CD14-positive monocyte (primary cell): Measurements from ENCODE around the gene TUBB4A. TPM values are rescaled to one million over a fixed set of nuclear protein-coding genes. Genes with fewer than 3 reads are reported as not detected.

Experiments used
- DNase-seq, 3 donors: peaks; one replicate each; pipeline ENCODE4 v3.0.0-alpha.2; 2011 to 2022
- H2AFZ ChIP-seq: 2 replicates; pipeline ENCODE4 v1.6.0; 2012; ENCODE audit warnings: mild to moderate bottlenecking, low read depth, low read length, inconsistent platforms; ENCODE audit not compliant: insufficient read depth, poor library complexity, severe bottlenecking
- H3K27ac ChIP-seq, 2 donors: 1 replicate in 1 of 2; 2 replicates in 1 of 2; pipeline ENCODE4 v1.5.1; 2012 to 2013; ENCODE audit warnings: low read length in 2 of 2, control low read depth in 1 of 2, inconsistent platforms in 1 of 2, low read depth in 1 of 2, mild to moderate bottlenecking in 1 of 2
- H3K27me3 ChIP-seq, 2 donors: one replicate each; pipeline versions ENCODE4 v1.6.0 to v1.6.1; 2011 to 2013; ENCODE audit warnings: low read length in 2 of 2; ENCODE audit not compliant: control insufficient read depth in 2 of 2, insufficient read depth in 2 of 2
- H3K36me3 ChIP-seq, 2 donors: replicated peaks in 1 of 2; 1 replicate in 1 of 2; 2 replicates in 1 of 2; pipeline versions ENCODE4 v1.5.1 to v1.6.1; 2012 to 2013; ENCODE audit warnings: low read length in 2 of 2, control low read depth in 1 of 2, inconsistent platforms in 1 of 2, mild to moderate bottlenecking in 1 of 2; ENCODE audit not compliant: insufficient read depth in 2 of 2, control insufficient read depth in 1 of 2
- H3K4me1 ChIP-seq, 2 donors: 1 replicate in 1 of 2; 2 replicates in 1 of 2; pipeline versions ENCODE4 v1.5.1 to v1.6.1; 2012 to 2013; ENCODE audit warnings: low read length in 2 of 2, control low read depth in 1 of 2, inconsistent platforms in 1 of 2, mild to moderate bottlenecking in 1 of 2, moderate library complexity in 1 of 2; ENCODE audit not compliant: insufficient read depth in 2 of 2, control insufficient read depth in 1 of 2
- H3K4me2 ChIP-seq: replicated peaks from 2 replicates; pipeline ENCODE3; 2012; ENCODE audit warnings: low read length, moderate library complexity, mild to moderate bottlenecking; ENCODE audit not compliant: poor library complexity, severe bottlenecking; ENCODE audit errors: extremely low read depth
- H3K4me3 ChIP-seq, 3 experiments: fragments of 200-600 bp in 1 of 3; sonication (generic) in 1 of 3; replicated peaks in 1 of 3; 1 replicate in 2 of 3; 2 replicates in 1 of 3; pipeline ENCODE4 v1.5.1; 2011 to 2013; ENCODE audit warnings: low read length in 3 of 3, mild to moderate bottlenecking in 3 of 3, control low read depth in 2 of 3, low read depth in 2 of 3, inconsistent platforms in 1 of 3, moderate library complexity in 1 of 3
- H3K79me2 ChIP-seq: 2 replicates; pipeline ENCODE4 v1.6.0; 2012; ENCODE audit warnings: mild to moderate bottlenecking, control low read depth, inconsistent platforms, low read length, moderate library complexity; ENCODE audit not compliant: insufficient read depth
- H3K9ac ChIP-seq: 2 replicates; pipeline ENCODE4 v1.6.0; 2017; ENCODE audit warnings: low read length, mild to moderate bottlenecking; ENCODE audit not compliant: insufficient read depth, poor library complexity, severe bottlenecking
- H3K9me3 ChIP-seq, 2 donors: replicated peaks in 1 of 2; 1 replicate in 1 of 2; 2 replicates in 1 of 2; pipeline versions ENCODE4 v1.5.1 to v1.6.1; 2012 to 2013; ENCODE audit warnings: low read length in 2 of 2, control low read depth in 1 of 2; ENCODE audit not compliant: control insufficient read depth in 1 of 2, insufficient read depth in 1 of 2
- H4K20me1 ChIP-seq: 2 replicates; pipeline ENCODE4 v1.6.0; 2012; ENCODE audit warnings: mild to moderate bottlenecking, low read length, control low read depth, moderate library complexity; ENCODE audit not compliant: insufficient read depth
- H3K27ac Mint-ChIP-seq, 7 donors: one replicate each; pipeline ENCODE4 v1.8.0; 2020; ENCODE audit warnings: mild to moderate bottlenecking in 7 of 7, mixed read lengths in 7 of 7, moderate library complexity in 6 of 7, inconsistent platforms in 2 of 7
- H3K27me3 Mint-ChIP-seq, 3 donors: one replicate each; pipeline ENCODE4 v1.8.0; 2021 to 2022; ENCODE audit warnings: low read depth in 3 of 3, mild to moderate bottlenecking in 3 of 3, mixed read lengths in 3 of 3, moderate library complexity in 3 of 3, inconsistent platforms in 1 of 3
- H3K36me3 Mint-ChIP-seq, 2 donors: one replicate each; pipeline ENCODE4 v1.8.0; 2020; ENCODE audit warnings: mixed read lengths in 2 of 2, inconsistent platforms in 1 of 2, mild to moderate bottlenecking in 1 of 2
- H3K4me1 Mint-ChIP-seq: one replicate; pipeline ENCODE4 v1.8.0; 2020; ENCODE audit warnings: mild to moderate bottlenecking, mixed read lengths
- H3K4me3 Mint-ChIP-seq, 2 donors: one replicate each; pipeline ENCODE4 v1.8.0; 2020; ENCODE audit warnings: mild to moderate bottlenecking in 2 of 2, mixed read lengths in 2 of 2, moderate library complexity in 1 of 2
- H3K9me3 Mint-ChIP-seq, 7 donors: one replicate each; pipeline ENCODE4 v1.8.0; 2020 to 2022; ENCODE audit warnings: mixed read lengths in 7 of 7, mild to moderate bottlenecking in 6 of 7, moderate library complexity in 6 of 7, inconsistent platforms in 2 of 7
- WGBS: methylation state at CpG from one replicate; pipeline ENCODE4 v1.1.5; 2013; ENCODE audit warnings: missing lambda C conversion rate; ENCODE audit not compliant: insufficient coverage; 5-methylcytosine and 5-hydroxymethylcytosine counted together
- intact Hi-C, 2 donors: fragments of 100-400 bp; cut with micrococcal nuclease; formaldehyde crosslinking; loops; one replicate each; pipeline versions ENCODE4 v1.15.0 to v1.15.1; 2023
- polyA plus RNA-seq, 3 donors: library from polyadenylated mRNA; depleted of rRNA in 1 of 3; unstranded in 2 of 3; stranded (reverse) in 1 of 3; fragments of 300-500 nt in 2 of 3; fragments of >200 nt in 1 of 3; fragmentation: Illumina TruSeq in 2 of 3; gene quantifications; 1 replicate in 2 of 3; 2 replicates in 1 of 3; pipeline ENCODE4 v1.2.3, GENCODE V29; 2012 to 2021
- TF ChIP-seq, protein P1 (sequence below): fragments of 200-600 bp; IDR thresholded peaks from one replicate; pipeline ENCODE4 v1.8.0; 2022; ENCODE audit warnings: antibody characterized with exemption, mild to moderate bottlenecking

TUBB4A gene
- polyA plus RNA-seq, 3 donors = 0.16 TPM; not detected in 2

DNA sequence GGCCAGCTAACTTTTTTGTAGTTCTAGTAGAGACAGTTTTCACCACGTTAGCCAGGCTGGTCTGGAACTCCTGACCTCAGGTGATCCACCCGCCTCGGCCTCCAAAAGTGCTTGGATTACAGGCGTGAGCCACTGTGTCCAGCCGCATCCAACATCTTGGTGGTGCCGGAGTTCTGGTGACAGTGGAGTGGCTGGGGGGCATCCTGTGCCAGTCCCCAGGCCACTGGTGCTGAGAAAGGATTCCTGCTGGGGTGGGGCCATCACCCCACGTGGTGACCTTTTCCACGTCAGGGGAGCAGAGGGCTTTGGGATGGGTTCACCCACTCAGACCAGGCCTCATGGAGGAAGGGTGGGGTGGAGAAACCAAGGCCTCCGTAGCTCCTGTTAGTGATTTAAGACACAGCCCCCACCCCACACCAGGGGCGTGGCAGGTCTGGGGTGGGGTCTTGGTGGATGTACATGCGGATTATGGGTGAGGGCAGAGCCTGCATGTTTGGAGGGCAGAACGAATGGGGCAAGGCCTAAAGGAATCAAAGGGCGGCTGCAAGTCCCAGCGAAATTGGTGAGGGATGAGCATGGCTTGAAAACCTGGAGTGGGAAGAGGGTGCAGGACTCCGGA lies 12.9 kb upstream of the TUBB4A start:
- Histone ChIP-seq H3K79me2 (no peaks in the 10 kb centered on the region), H3K4me3 (no peak overlapping the region), H3K4me1 (peaks cover 17 to 30% of the 10 kb centered on the region in 2 donors), H3K27ac (no peak overlapping the region), H2AFZ (no peak overlapping the region), H3K9me3 (no peaks in the 10 kb centered on the region), H4K20me1 (no peaks in the 10 kb centered on the region), H3K9ac (no peak overlapping the region), H3K4me2 (no peak overlapping the region), H3K27me3 (no peaks in the 10 kb centered on the region), H3K36me3 (no peaks in the 10 kb centered on the region)
- Mint-ChIP-seq H3K36me3 (no peaks in the 10 kb centered on the region), H3K27me3 (peaks cover 5 to 22% (median 19%) of the 10 kb centered on the region in 3 donors), H3K27ac (peak overlapping the region in 3 of 7 donors; percentile 50 to 81 (median 68)), H3K9me3 (peaks cover 0 to 4% (median 0%) of the 10 kb centered on the region in 7 donors), H3K4me3 (peak overlapping the region in 1 of 2 donors; percentile 9), H3K4me1 (peaks cover 24% of the 10 kb centered on the region)
- 96% methylated on average over 11 of the region's 15 CpGs for WGBS
- TF ChIP-seq, protein P1, sequence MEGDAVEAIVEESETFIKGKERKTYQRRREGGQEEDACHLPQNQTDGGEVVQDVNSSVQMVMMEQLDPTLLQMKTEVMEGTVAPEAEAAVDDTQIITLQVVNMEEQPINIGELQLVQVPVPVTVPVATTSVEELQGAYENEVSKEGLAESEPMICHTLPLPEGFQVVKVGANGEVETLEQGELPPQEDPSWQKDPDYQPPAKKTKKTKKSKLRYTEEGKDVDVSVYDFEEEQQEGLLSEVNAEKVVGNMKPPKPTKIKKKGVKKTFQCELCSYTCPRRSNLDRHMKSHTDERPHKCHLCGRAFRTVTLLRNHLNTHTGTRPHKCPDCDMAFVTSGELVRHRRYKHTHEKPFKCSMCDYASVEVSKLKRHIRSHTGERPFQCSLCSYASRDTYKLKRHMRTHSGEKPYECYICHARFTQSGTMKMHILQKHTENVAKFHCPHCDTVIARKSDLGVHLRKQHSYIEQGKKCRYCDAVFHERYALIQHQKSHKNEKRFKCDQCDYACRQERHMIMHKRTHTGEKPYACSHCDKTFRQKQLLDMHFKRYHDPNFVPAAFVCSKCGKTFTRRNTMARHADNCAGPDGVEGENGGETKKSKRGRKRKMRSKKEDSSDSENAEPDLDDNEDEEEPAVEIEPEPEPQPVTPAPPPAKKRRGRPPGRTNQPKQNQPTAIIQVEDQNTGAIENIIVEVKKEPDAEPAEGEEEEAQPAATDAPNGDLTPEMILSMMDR = no peak
- no peak for DNase-seq
- intact Hi-C loops = loop anchor here (10.0 kb wide), 1 partner anchor 250 kb away; the partner anchor contains the start of gene SH2D3A (in 2 of the 2)

DNA sequence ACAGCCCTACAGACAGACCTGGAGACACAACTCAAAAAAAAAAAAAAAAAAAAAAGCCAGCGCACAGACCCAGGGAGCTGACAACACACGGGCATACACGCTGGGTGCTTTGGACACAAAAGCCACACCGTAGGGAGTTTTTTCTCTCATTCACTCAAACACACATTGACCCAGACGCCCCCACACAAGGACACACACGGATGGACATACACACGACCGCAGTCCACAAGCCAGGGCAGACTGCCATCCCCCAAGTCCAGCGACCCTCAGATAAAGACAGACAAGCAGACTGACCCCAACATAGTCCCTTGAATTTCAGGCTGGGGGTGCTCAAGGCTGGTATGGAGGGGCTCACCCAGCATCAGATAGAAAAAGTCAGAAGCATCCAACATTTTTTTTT lies 12.0 kb upstream of the TUBB4A start:
- intact Hi-C loops = loop anchor here (10.0 kb wide), 1 partner anchor 251 kb away; the partner anchor contains the start of gene SH2D3A (in 2 of the 2)
- Histone ChIP-seq H3K4me3 (no peak overlapping the region), H4K20me1 (no peaks in the 10 kb centered on the region), H3K36me3 (no peaks in the 10 kb centered on the region), H2AFZ (no peak overlapping the region), H3K4me1 (peaks cover 17 to 30% of the 10 kb centered on the region in 2 donors), H3K27ac (no peak overlapping the region), H3K79me2 (no peaks in the 10 kb centered on the region), H3K9ac (no peak overlapping the region), H3K27me3 (no peaks in the 10 kb centered on the region), H3K4me2 (no peak overlapping the region), H3K9me3 (no peaks in the 10 kb centered on the region)
- no peak for DNase-seq
- TF ChIP-seq, protein P1 = no peak
- Mint-ChIP-seq H3K36me3 (no peaks in the 10 kb centered on the region), H3K9me3 (peaks cover 0 to 4% (median 0%) of the 10 kb centered on the region in 7 donors), H3K27ac (no peak overlapping the region), H3K4me3 (no peak overlapping the region), H3K4me1 (peaks cover 23% of the 10 kb centered on the region), H3K27me3 (peaks cover 3 to 21% (median 13%) of the 10 kb centered on the region in 3 donors)
- 94% methylated on average over 5 of the region's 9 CpGs for WGBS
